Gastroesophageal sphincter (tissue), 3 donors: Measurements from ENCODE around the gene USP50.

Source experiments
- CTCF ChIP-seq, 4 experiments: fragments of 200-600 bp in 2 of 4; fragments of 450-650 bp in 2 of 4; sonication (generic) in 1 of 4; IDR thresholded peaks; one replicate each; pipeline ENCODE4 v1.5.1; 2017 to 2019; ENCODE audit warnings: antibody characterized with exemption in 4 of 4, mild to moderate bottlenecking in 2 of 4, moderate library complexity in 2 of 4
- POLR2AphosphoS5 ChIP-seq: sonication (generic); formaldehyde crosslinking; IDR thresholded peaks from one replicate; pipeline ENCODE4 v1.6.1; 2017; ENCODE audit warnings: antibody characterized with exemption

- TF ChIP-seq POLR2AphosphoS5 = no peak
- no peak for TF ChIP-seq CTCF (IDR thresholded peaks at IDR 0.05)
Observed at GRCh38 chr15:50563756-50564155, 17.3 kb upstream of the USP50 start.
